ENCODE data around the gene TUG1.

DNA sequence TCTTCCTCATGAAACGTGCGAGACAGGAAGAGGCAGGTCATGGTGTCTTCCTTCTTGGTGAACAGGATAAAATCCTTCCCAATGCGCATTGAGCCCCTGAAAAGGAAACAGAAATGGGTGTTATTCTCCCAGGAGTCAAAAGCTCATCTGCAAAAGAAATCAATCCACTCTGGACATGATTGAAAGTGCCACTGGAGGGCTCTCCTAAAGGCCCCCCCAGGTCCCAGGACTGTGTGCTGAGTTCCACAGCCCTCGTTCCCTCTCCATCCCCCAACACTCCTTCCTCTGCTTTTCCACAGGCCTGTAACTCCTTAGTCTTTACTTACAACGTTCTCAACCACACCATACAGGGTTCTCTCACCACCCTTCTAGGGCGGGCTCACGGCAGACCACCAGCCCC is 22.7 kb upstream of the TUG1 start:
- TF ChIP-seq, protein P1, sequence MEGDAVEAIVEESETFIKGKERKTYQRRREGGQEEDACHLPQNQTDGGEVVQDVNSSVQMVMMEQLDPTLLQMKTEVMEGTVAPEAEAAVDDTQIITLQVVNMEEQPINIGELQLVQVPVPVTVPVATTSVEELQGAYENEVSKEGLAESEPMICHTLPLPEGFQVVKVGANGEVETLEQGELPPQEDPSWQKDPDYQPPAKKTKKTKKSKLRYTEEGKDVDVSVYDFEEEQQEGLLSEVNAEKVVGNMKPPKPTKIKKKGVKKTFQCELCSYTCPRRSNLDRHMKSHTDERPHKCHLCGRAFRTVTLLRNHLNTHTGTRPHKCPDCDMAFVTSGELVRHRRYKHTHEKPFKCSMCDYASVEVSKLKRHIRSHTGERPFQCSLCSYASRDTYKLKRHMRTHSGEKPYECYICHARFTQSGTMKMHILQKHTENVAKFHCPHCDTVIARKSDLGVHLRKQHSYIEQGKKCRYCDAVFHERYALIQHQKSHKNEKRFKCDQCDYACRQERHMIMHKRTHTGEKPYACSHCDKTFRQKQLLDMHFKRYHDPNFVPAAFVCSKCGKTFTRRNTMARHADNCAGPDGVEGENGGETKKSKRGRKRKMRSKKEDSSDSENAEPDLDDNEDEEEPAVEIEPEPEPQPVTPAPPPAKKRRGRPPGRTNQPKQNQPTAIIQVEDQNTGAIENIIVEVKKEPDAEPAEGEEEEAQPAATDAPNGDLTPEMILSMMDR (IDR thresholded peaks at IDR 0.05) = no peak
- TF ChIP-seq ZFX (IDR thresholded peaks at IDR 0.05; ENCODE audit: borderline replicate concordance) = no peak
